ENCODE measurements around the gene ASCL2.

Gene ASCL2

GRCh38 chr11:2233693-2234455, 36.5 kb downstream of the ASCL2 start:
- DNase-seq (ENCODE audit: low spot score), result no peak

GRCh38 chr11:2229713-2230297, 40.6 kb downstream of the ASCL2 start:
- DNase-seq (ENCODE audit: low spot score), result no peak

- no peak for DNase-seq (ENCODE audit: low spot score)
Measured at GRCh38 chr11:2224254-2224653, 46.1 kb downstream of the ASCL2 start.

DNA sequence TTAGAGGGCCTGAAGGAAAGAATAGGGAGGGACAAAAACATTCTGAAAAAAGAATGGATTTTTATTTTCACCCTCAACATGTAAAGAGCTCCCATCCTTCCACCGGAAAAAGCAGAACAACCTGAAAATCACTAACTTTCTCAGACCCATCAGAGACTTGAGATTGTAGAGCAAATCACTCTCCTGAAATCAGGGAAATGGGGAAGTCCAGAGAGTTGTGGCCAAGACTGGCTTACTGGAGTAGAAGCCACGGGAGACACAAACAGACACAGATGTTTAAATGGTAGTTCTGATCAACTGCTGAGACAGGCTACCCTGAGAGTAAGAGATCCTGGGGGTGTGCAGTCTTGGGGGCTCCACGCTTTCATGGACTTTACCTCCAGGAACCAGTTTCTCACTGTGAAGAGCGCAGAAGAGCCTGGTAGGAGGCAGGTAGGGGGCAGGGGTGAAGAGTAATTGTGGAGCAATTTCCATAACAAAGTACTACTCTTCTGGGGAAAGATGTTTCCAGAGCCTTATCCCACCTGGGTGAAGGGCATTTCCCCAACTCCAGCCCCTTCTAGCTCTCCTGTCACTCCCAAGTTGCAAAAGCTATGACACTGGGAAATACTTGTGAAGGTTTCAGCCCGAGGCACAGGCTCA, 47.1 kb downstream of the ASCL2 start:
- DNase-seq (ENCODE audit: low spot score), result no peak

- DNase-seq (ENCODE audit: low spot score), result no peak
Measured at GRCh38 chr11:2222451-2222850, 47.9 kb downstream of the ASCL2 start.

DNA sequence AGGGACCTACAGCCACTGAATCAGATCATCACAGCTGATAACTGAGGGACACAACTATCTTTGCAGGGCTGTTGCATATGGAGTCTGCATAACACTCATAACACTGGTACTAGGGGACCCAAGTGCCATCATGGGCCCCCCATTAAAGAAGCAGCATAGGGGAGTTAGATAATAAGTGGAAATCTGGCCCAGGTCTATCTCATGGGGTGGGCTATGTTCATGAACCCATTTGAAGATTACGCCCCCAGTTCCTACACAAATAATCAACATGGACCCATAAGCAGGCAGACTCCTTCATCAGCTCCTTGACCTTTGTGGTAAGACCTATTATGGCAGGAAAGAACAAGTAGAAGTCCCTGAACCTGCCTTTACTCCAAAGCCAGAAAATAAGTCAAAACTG, 48.8 kb downstream of the ASCL2 start:
- DNase-seq (ENCODE audit: low spot score), result no peak

DNA sequence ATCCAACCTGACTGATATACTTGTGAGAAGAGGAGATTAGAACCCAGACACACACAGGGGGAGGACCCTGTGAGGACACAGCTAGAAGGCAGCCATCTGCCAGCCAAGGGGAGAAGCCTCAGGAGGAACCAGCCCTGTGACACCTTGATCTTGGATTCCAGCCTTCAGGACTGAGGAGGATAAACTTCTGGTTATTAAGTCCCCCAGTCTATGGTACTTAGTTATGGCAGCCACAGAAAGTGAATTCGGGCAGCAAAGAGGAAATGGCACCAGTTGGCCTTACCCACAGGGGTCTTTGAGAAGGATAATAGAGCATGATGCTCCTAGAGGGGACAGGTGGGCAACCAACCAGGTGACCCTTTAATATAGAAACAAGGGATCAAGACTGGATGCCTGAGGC, 49.4 kb downstream of the ASCL2 start:
- DNase-seq (ENCODE audit: low spot score), result no peak

GRCh38 chr11:2220173-2220771, 50.1 kb downstream of the ASCL2 start:
- no peak for DNase-seq (ENCODE audit: low spot score)

DNA sequence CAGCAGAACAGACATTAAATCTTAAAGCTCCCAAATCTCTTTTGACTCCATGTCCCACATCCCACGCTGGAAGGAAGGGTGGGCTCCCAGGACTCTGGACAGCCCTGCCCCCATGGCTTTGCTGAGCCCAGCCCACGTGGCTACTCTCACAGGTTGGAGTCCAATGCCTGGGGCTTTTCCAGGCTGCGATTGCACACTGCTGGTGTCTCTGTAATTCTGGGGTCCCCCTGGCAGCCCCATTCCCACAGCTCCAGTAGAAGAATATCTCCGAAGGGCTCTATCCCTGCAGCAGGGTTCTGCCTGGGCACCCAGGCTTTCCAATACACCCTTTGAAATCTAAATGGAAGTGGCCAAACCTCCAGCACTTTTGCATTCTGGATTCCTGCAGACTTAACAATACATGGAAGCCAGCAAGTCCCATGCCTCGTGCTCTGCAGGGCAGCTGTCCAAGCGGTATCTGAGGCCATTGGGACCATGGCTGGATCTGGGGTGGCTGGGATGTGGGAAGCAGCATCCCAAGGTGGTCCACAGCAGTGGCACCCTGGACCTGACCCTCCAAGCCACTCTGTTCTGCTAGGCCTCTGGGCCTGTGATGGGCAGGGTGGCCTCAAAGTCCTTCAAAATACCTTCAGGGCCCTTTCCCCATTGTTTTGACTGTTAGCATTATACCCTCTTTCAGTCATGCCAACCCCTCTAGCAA, 50.9 kb downstream of the ASCL2 start:
- no peak for DNase-seq (ENCODE audit: low spot score)

All from globus pallidus (tissue), 1 donor.